ENCODE results near the gene NOS3.
"Not testable (repeated sequence)": the region's sequence is repeated elsewhere in the genome, so short reads cannot be mapped to it uniquely, and the experiment has no call there.

NOS3 gene

DNA sequence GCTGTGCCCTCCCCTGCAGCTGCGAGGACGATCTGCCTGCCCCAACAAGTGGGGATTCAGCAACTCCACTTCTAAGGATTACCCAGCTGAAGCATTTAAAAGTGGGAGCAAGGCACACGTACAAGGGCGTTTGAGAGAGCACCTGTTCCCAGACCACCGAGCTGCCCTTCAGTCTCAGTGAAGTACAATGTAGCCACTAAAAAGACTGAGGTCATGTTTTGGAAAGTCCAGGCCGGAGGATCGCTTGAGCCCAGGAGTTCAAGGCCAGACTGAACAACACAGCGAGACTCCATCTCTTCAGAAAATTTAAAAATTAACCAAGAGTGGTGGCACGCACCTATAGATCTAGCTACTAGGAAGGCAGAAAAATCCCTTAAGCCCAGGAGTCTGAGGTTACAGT lies 14.7 kb downstream of the NOS3 start:
- DNase-seq: no peak

DNA sequence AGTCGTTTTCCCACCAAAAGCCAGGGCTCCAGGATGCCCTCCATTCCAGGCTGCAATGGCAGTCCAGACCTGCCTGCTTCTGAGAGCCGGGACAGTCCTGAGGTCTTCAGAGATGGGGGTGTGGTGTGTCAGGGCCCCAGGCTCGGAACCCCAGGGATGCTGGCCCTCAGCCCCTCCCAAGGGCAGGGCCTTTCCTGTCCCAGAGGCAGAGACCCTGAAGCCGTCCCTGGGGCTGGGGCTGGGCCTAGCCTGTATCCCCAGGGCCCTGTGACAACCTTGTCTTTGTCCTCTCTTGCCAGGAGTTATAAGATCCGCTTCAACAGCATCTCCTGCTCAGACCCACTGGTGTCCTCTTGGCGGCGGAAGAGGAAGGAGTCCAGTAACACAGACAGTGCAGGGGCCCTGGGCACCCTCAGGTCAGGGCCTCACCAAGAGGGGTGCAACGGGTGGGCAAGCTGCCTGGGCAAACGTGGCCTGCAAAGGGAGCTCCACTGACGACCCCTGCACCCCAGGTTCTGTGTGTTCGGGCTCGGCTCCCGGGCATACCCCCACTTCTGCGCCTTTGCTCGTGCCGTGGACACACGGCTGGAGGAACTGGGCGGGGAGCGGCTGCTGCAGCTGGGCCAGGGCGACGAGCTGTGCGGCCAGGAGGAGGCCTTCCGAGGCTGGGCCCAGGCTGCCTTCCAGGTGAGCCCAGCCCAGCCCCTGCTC lies 15.9 kb downstream of the NOS3 start:
- DNase-seq: no peak

DNA sequence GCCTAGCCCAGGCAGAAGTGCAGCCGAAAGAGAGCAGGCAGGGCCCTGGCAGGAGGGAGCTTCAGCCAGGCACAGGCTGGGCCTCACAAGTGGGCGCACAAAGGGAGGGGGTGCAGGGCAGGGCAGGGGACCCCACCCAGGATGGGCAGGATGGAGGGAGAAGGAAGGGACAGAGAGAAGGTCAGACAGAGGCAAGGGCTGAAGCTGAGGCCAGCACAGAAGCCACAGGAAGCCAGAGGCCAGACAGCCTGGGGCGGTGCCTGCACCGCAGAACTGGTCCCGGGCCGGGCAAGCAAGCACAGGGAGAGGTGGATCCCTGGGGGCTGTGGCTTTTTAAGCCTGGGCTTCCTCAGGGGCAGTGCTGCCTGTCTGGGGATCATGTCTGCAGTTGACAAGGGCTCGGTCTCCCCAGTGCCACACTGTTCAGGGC lies 16.7 kb downstream of the NOS3 start:
- no peak for DNase-seq

DNA sequence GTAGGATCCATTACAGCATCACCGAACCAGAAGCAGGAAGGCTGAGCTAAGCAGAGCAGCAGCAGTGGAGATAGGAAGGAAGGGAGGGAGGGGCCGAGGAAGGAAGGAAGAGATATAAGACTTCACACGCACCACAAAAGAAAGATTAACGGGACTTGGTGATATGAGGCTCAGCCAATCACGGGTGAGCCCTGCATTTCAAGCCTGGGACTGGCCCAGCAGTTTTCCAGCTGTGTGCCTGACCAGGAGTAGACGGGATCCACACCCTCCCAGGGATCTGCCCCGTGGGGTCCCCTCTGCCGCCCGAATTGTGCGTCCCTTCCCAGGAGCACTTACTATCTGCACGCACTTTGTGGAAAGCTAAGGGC lies 17.3 kb downstream of the NOS3 start:
- DNase-seq: no peak

DNA sequence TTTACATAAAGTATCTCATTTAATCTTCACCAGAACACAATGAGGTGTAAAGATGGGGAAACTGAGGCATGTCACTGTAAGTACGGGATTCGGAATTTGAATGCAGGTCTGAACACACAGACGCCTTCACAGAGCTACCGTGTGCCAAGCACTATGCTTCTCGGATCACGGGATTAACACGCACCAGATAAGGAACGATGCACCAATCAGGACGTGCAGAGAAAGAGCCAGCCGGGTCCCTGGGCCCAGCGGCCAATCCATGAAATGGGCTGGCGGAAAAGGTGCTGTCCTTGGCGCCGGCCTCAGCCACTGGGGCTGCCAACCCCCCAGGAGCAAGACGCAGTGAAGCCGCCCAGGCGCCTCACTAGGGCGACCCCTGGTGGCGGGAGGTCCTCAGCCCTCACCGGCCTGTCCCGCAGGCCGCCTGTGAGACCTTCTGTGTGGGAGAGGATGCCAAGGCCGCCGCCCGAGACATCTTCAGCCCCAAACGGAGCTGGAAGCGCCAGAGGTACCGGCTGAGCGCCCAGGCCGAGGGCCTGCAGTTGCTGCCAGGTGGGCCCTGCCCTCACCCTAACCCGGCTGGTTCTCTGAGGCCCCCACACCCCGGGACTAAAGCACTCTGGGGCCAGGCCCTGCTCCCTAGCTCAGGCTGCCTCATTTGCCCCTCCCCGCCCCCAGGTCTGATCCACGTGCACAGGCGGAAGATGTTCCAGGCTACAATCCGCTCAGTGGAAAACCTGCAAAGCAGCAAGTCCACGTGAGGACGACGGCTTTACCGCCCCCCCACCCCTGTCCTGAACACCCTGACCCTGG lies 17.9 kb downstream of the NOS3 start:
- DNase-seq: no peak

DNA sequence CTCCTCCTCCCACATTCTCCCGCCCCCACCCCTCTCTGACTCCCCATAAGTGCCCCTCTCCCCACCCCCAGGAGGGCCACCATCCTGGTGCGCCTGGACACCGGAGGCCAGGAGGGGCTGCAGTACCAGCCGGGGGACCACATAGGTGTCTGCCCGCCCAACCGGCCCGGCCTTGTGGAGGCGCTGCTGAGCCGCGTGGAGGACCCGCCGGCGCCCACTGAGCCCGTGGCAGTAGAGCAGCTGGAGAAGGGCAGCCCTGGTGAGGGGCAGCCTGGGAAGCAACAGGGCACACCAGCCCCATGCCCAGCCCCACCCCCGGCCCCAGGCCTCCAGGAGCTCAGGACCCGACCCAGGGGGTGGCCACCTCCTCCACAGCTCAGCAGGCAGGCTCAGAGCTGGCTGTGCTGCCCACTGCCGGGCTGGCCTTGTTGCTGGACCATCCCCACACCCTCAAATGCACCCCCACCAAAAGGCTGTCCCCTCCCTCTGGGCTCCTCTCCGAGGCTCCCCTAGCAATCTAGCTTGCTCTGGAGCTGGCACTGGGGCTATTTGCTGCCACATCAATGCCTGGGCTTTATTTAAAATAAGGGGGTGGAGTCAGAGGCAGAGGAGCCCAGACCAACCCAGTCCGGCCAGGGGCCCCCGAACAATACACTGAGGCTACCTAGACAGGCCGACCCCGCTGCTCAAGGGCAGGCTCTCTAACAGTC lies 18.7 kb downstream of the NOS3 start:
- DNase-seq: no peak

DNA sequence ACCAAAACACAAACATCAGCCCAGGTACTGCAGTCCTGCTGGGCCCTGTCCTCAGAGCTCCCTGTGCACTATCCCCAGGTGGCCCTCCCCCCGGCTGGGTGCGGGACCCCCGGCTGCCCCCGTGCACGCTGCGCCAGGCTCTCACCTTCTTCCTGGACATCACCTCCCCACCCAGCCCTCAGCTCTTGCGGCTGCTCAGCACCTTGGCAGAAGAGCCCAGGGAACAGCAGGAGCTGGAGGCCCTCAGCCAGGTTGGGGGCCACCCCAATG lies 19.2 kb downstream of the NOS3 start:
- no peak for DNase-seq

DNA sequence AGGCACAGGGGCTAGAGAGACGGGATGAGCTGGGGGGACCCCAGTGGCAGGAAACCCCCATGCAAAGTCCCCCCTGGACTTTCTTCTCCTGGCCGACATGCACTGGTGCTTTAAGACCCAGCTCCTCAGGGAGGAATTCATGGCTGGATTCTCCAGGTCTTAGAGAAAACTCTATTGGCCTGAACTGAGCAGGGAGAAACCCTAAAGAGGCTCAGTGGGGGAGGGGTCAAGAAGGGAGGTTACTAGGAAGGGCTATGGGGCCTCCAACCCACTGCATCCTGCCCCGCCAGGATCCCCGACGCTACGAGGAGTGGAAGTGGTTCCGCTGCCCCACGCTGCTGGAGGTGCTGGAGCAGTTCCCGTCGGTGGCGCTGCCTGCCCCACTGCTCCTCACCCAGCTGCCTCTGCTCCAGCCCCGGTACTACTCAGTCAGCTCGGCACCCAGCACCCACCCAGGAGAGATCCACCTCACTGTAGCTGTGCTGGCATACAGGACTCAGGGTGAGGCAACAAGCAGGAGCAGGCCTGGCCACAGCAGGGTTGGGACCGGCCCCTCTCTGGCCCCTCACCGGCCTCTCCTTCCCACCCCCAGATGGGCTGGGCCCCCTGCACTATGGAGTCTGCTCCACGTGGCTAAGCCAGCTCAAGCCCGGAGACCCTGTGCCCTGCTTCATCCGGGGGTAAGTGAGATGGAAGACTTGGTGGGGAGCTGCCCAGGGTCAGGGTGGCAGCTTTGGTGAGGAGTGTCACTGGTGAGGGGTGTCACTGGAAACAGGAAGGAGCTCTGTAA lies 19.7 kb downstream of the NOS3 start:
- DNase-seq: no peak

DNA sequence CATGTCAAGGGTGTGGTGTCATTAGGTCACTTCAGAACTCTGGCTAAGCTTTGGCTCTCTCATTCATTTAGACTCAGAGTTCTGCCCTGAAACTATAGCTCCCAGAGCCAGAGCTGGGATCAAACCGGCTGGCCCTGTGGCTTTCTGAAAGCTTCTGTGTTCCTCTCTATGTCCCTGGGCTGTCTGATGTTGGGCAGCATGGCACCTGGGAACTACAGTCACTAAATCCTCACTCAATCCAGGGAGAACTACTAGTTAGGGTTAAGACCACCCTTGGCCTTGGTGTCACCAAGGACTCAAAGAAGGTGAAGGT lies 20.2 kb downstream of the NOS3 start:
- no peak for DNase-seq

DNA sequence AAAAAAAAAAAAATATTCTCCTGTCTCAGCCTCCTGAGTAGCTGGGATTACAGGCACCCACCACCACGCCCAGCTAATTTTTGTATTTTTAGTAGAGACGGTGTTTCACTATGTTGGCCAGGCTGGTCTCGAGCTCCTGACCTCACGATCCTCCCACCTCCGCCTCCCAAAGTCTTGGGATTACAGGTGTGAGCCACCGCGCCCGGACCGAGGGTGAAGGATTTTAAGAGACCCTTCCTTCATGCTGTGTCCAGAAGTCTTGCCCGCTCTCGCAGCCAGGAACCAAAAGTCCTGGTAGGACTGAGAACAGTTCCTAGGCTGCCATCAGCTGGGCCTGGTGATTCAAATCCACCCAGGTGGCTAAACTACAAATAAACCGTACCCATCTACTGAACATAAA lies 20.8 kb downstream of the NOS3 start:
- DNase-seq: not testable (repeated sequence)

DNA sequence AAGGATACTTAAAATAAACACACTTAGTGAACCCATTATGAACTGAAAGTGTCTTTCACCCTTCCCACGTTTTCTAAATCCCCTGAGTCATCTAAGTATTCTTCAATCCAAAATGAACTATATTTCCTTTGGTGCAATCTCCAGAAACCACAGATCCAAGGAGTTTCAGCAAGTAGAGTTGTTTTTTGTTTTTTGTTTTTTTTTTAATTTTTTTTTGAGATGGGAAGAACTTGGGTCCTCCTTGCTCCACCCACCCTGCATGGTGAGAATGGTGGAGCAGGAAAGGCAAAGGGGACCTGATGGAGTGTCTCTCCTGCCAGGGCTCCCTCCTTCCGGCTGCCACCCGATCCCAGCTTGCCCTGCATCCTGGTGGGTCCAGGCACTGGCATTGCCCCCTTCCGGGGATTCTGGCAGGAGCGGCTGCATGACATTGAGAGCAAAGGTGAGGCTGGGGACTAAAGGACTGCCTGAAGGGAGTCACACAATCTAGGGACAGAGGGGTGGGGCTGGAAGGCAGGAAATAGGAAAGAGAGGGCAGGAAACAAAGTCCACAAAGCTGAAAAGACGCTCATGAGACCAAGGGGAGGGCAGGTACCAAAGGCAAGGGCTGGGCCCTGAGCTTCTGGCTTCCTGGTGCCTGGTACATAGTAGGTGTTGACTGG lies 21.3 kb downstream of the NOS3 start:
- DNase-seq: no peak

DNA sequence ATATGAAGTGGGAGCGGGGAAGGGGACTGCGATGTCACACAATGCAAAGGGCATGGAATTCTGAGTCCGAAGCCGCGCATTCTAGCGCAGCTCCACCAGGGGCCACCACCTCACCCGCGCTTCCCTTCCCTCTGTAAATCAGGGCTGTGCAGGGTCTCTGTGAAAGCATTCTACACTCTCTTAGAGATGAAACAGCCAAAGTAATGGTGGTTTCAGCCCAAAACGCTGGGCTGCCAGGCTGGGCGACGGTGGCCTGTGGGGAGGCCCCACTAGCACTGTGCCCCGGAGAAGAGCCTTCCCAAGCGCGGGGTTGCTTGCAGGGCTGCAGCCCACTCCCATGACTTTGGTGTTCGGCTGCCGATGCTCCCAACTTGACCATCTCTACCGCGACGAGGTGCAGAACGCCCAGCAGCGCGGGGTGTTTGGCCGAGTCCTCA lies 22.1 kb downstream of the NOS3 start:
- no peak for DNase-seq

DNA sequence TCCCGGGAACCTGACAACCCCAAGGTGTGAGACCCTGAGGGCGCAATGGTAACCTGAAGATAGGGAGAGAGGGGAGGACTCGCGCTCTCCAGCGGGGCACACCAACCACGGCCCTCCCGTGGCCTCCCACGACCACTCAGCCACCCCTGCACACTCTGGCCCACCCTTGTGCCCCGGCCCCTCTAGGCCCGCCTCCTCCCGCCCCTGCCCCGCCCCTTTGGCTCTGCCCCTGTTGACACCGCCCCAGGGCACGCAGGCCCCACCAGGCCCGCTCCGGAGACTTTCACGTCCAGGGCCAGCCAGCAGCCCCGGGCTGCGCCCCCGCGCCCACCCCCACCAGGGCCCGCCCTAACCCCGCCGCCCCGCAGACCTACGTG lies 22.5 kb downstream of the NOS3 start:
- DNase-seq: no peak

DNA sequence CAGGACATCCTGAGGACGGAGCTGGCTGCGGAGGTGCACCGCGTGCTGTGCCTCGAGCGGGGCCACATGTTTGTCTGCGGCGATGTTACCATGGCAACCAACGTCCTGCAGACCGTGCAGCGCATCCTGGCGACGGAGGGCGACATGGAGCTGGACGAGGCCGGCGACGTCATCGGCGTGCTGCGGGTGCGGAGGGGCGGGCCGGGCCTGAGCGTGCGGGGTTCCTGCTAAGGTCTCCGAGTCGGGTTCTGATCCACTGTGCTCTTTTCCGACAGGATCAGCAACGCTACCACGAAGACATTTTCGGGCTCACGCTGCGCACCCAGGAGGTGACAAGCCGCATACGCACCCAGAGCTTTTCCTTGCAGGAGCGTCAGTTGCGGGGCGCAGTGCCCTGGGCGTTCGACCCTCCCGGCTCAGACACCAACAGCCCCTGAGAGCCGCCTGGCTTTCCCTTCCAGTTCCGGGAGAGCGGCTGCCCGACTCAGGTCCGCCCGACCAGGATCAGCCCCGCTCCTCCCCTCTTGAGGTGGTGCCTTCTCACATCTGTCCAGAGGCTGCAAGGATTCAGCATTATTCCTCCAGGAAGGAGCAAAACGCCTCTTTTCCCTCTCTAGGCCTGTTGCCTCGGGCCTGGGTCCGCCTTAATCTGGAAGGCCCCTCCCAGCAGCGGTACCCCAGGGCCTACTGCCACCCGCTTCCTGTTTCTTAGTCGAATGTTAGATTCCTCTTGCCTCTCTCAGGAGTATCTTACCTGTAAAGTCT lies 23.1 kb downstream of the NOS3 start:
- no peak for DNase-seq

DNA sequence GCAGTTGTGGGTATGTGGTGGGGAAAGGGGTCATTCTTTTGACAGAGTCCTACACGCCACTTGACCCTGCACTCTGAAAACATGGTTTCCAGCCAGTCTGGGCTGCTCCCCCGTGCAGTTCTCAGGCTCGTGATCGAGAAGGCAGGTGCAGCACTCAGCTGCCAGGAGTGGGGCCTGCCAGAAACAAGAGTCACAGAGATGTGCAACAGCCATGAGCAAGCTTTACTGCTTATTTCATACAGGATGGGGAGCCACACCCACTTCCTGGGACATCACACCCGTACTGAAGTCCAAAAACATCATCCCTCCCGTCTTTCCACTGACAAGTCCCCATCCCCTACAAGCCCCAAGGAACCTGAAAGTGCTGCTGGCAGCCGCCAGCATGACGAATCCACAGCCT lies 24.1 kb downstream of the NOS3 start:
- no peak for DNase-seq

DNA sequence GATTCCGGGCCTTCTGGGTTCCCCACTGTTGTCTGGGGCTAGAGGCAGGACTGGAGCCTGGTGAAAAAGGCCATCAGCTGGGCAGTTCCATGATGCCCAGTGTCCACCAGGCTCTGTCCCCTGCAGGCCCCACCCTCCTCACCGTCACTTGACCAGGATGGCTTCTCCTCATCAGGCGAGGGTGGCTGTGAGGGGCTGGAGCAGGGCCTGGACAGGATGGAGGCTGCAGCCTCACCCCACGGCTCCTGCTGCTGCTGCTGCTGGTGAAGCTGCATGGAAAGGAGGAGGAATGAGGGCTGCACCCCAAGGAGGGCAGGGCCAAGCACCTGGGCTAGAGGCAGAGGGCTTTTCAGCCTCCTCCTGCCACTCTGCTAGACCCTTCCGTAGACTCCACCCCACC lies 25.1 kb downstream of the NOS3 start:
- DNase-seq: no peak

DNA sequence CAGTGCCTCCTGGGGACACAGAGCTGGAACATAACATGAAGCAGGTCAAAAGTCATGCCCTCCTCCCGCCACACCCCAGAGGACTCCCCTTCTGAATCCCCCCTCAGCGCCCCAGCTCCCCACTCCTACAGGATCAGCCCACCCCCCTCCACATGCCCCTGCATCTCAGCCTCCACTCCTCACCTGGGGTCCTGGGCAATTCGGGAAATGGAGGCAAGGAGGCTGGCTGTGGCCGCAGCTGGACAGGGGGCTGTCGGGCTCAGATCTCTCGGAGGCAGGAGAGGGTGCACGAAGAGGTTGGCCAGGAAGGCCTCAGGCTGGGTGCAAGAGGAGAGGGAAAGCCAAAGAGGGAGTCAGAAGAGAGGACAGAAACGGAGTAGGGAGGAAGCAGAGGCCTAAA lies 25.7 kb downstream of the NOS3 start:
- no peak for DNase-seq

DNA sequence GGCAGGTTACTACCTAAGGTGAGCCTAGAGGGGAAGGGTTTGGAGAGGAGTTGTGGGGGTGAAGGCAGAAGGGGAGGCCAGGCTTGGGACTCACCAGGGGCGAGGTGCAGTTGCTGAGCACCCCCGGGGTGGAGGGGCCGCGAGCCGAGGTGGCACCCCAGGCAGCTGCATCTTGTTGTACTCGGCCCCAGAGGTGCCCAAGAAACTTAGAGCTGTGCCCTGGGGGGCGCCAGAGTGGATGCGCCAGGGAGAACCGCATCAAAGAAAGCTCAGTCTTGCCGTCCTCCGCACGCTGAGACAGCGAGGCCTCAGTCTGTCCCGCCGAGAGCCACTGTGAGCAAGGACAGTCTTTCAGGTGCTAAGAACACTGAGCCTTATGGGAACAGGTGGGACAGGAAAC lies 26.1 kb downstream of the NOS3 start:
- no peak for DNase-seq

DNA sequence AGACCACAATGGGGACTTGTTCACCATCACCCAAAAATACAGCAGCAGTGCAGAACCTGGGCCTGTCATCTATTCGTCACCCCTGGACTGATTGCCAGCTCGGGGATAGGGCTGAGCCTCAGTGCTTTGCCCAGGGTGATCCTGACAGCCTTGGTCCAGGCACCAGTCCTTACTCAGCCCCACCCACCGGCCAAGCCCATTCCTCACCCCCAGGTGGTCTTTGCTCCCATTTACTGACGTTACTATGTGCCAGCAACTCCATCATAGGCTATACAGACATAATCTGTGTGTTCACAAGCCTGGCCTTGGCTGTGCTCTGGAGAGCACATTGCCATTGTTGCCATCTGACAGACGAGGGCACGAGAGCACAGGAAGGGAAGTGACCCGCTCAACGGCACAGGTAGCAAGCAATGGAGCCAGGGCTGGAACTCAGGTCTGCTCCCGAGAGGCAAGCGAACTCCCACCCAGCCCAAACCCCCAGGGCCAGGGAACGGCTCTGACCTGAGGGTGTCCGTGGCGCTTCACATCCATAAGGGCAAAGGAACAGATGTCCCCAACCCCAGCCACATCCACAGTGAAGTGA lies 26.6 kb downstream of the NOS3 start:
- DNase-seq: no peak

DNA sequence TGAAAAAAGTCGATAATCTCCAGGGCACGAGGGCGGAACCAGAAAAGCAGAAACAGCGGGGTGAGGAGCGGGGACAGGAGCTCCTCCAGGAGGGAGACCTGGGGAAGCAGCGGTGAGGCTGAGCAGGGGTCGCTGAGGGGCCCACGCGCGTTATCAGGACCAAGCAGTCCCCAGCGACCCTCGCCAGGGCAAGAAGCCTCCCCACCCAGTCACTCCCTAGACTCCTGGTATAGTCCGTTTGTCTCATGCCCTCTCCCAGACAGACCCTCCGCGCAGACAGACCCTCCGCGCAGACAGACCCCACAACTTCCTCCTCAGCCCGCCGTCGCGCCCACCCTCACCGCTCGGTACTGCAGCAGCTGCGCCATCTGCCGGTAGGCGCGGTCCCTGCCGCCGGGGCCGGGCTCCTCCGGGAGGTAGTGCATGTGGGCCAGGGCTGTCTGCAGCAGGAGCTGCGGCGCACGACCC lies 27.2 kb downstream of the NOS3 start:
- no peak for DNase-seq

DNA sequence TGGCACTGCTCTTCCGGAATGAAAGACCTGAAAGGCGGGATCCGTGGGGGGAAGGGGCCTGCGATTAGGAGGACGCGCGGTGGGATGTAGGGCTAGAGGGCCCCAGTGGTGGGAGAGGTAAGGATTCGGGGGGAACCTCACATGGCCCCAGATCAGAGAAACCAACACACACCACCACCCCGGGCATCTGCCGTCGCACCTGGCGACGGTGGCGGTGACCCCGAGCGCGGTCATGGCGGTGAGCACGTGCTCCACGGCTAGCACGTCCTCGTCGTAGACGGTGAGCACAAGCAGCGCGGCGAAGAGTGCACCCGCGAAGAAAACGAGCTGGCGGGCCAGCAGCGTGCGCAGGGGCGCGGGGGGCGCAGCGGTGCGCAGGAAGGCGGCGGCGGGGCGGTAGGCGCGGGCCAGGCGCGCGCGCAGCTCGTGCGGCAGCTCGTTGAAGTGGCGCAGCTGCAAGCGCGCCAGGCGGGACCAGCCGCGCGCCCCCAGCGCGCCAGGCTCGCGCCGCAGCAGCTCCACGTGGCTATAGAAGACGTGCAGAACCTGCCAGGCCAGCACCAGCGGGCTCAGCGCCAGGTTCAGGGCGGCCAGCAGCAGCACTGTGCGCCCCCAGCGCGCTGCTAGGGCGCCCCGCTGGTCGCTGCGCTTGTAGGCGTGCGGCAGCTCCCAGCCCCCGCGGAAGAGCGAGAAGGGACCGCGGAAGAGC lies 27.8 kb downstream of the NOS3 start:
- no peak for DNase-seq

Measured in NCI-H2227 treated with DMSO at 0.1 percent for 48 hours (cell line).